Fibroblast of upper back skin (primary cell): Measurements from ENCODE around the gene KISS1R.
"Not testable (repeated sequence)": the region's sequence is repeated elsewhere in the genome, so short reads cannot be mapped to it uniquely, and the experiment has no call there.

ENCODE experiments used
- DNase-seq: peaks from one replicate; pipeline ENCODE4 v3.0.0-alpha.2; 2013

KISS1R gene

GRCh38 chr19:882871-883497, 34.1 kb upstream of the KISS1R start:
- DNase-seq = no peak

GRCh38 chr19:883661-884211, 33.4 kb upstream of the KISS1R start:
- no peak for DNase-seq

GRCh38 chr19:884420-885211, 32.5 kb upstream of the KISS1R start:
- DNase-seq = no peak

GRCh38 chr19:885536-886224, 31.5 kb upstream of the KISS1R start:
- DNase-seq = no peak

GRCh38 chr19:887072-887471, 30.1 kb upstream of the KISS1R start:
- DNase-seq = peak; percentile 62

- no peak for DNase-seq
Measured at GRCh38 chr19:887599-887998, 29.5 kb upstream of the KISS1R start.

GRCh38 chr19:888581-889385, 28.4 kb upstream of the KISS1R start:
- DNase-seq = no peak

- DNase-seq = no peak
Measured at GRCh38 chr19:889662-890295, 27.4 kb upstream of the KISS1R start.

GRCh38 chr19:890831-891230, 26.3 kb upstream of the KISS1R start:
- no peak for DNase-seq

- not testable (repeated sequence) for DNase-seq
Measured at GRCh38 chr19:891421-892200, 25.5 kb upstream of the KISS1R start.

GRCh38 chr19:892243-892893, 24.8 kb upstream of the KISS1R start:
- DNase-seq = no peak

- peak; percentile 91 for DNase-seq
Measured at GRCh38 chr19:892894-893689, 24.0 kb upstream of the KISS1R start, which contains the start of the genes MED16 and RNU6-9. TSS of gene MED16 (minus strand) at chr19:893187. CDS start at chr19:891131, 2,056 bp downstream. TSS of gene RNU6-9 (plus strand) at chr19:893484.

- no peak for DNase-seq
Measured at GRCh38 chr19:896434-896833, 20.7 kb upstream of the KISS1R start.

- DNase-seq = no peak
Measured at GRCh38 chr19:896999-897398, 20.1 kb upstream of the KISS1R start.

GRCh38 chr19:897442-898039, 19.6 kb upstream of the KISS1R start:
- DNase-seq = no peak

GRCh38 chr19:898663-899062, 18.5 kb upstream of the KISS1R start:
- DNase-seq = no peak

GRCh38 chr19:899336-900042, 17.6 kb upstream of the KISS1R start:
- DNase-seq = no peak

GRCh38 chr19:900043-900301, 17.2 kb upstream of the KISS1R start:
- DNase-seq = no peak
